HCT116 (cell line): ENCODE data around the gene CXorf65. TPM values are rescaled to one million over a fixed set of nuclear protein-coding genes. Genes with fewer than 3 reads are reported as not detected.

Experiments
- ATAC-seq: fragments of 200-7000 bp; cut with Tn5 transposase; 2 replicates; pipeline ENCODE4 v1.9.1; 2020; ENCODE audit warnings: mild to moderate bottlenecking, moderate library complexity
- BruUV-seq: library from RNA; stranded (reverse); fragments of 400-500 nt; replicated peaks from 2 replicates; lab custom pipeline; 2021; lab: Mats Ljungman, UMichigan
- CTCF ChIA-PET: fragments of 300-600 bp; sonication (Branson Sonifier 250); formaldehyde crosslinking; loops from one replicate; lab custom pipeline; 2021; ENCODE audit warnings: antibody characterized with exemption; lab: Charles Lee
- POLR2A ChIA-PET: fragments of 300-600, 350-600 bp; sonication (Branson Sonifier 250); formaldehyde crosslinking; loops from one replicate; lab custom pipeline; 2021; ENCODE audit warnings: antibody characterized with exemption; lab: Charles Lee
- RAD21 ChIA-PET, 2 experiments: fragments of 300-600 bp; sonication (Branson Sonifier 250); formaldehyde crosslinking; loops; one replicate each; lab custom pipeline; 2023; ENCODE audit warnings: low total read pairs in 2 of 2; ENCODE audit not compliant: uncharacterized antibody in 2 of 2, unreplicated experiment in 2 of 2, low non-redundant PET in 1 of 2; lab: Charles Lee
- DNase-seq: peaks from one replicate; pipeline ENCODE4 v3.0.0-alpha.2; 2010; ENCODE audit warnings: low read depth, low spot score
- H2AFZ ChIP-seq: fragments of 200-600 bp; shearing (Covaris generic), sonication (generic); 2 replicates; pipeline ENCODE4 v1.6.1; 2017; ENCODE audit warnings: low read depth, mixed run types, mixed read lengths, antibody characterized with exemption, low read length; ENCODE audit not compliant: poor library complexity, severe bottlenecking
- H3K27ac ChIP-seq: 2 replicates; pipeline ENCODE4 v1.5.1; 2012; ENCODE audit warnings: low read depth, low read length
- H3K27me3 ChIP-seq: fragments of 200-600 bp; sonication (generic); 2 replicates; pipeline ENCODE4 v1.6.1; 2016; ENCODE audit warnings: mixed run types, low read length, mixed read lengths; ENCODE audit not compliant: insufficient read depth
- H3K36me3 ChIP-seq, 2 experiments: fragments of 200-500 bp in 1 of 2; fragments of 200-600 bp in 1 of 2; sonication (Bioruptor generic) in 1 of 2; sonication (generic) in 1 of 2; 2 replicates each; pipeline versions ENCODE4 v1.5.1 to v1.6.1; 2014 to 2016; ENCODE audit warnings: low read length in 2 of 2, inconsistent platforms in 1 of 2, mixed read lengths in 1 of 2, mixed run types in 1 of 2; ENCODE audit not compliant: insufficient read depth in 2 of 2, control insufficient read depth in 1 of 2
- H3K4me1 ChIP-seq, 2 experiments: fragments of 200-600 bp in 1 of 2; sonication (generic) in 1 of 2; 2 replicates each; pipeline versions ENCODE4 v1.5.1 to v1.6.1; 2012 to 2017; ENCODE audit warnings: low read length in 2 of 2, inconsistent platforms in 1 of 2, mild to moderate bottlenecking in 1 of 2, mixed read lengths in 1 of 2, mixed run types in 1 of 2, moderate library complexity in 1 of 2; ENCODE audit not compliant: insufficient read depth in 2 of 2, control insufficient read depth in 1 of 2
- H3K4me2 ChIP-seq: fragments of 200-600 bp; sonication (generic); 2 replicates; pipeline ENCODE4 v1.6.1; 2017; ENCODE audit warnings: mixed run types, low read length, mixed read lengths
- H3K4me3 ChIP-seq, 2 experiments: fragments of 200-600 bp in 1 of 2; sonication (generic) in 1 of 2; replicated peaks in 1 of 2; 2 replicates each; pipeline ENCODE4 v1.5.1; 2011 to 2016; ENCODE audit warnings: low read length in 2 of 2, control low read depth in 1 of 2, low read depth in 1 of 2, mild to moderate bottlenecking in 1 of 2, mixed read lengths in 1 of 2, mixed run types in 1 of 2
- H3K79me2 ChIP-seq: fragments of 200-600 bp; sonication (generic); 2 replicates; pipeline ENCODE4 v1.6.1; 2017; ENCODE audit warnings: mild to moderate bottlenecking, mixed run types, low read length, moderate library complexity, mixed read lengths; ENCODE audit not compliant: insufficient read depth
- H3K9ac ChIP-seq: fragments of 200-600 bp; sonication (generic); 2 replicates; pipeline ENCODE4 v1.6.1; 2016; ENCODE audit warnings: low read length, mixed read lengths
- H3K9me2 ChIP-seq: fragments of 200-600 bp; sonication (generic), shearing (Covaris generic); 2 replicates; pipeline ENCODE4 v1.6.1; 2017; ENCODE audit warnings: mixed run types, mild to moderate bottlenecking, moderate library complexity; ENCODE audit not compliant: insufficient read depth
- H3K9me3 ChIP-seq, 2 experiments: fragments of 200-500 bp in 1 of 2; fragments of 200-600 bp in 1 of 2; sonication (Bioruptor generic) in 1 of 2; sonication (generic) in 1 of 2; 2 replicates each; pipeline ENCODE4 v1.6.1; 2014 to 2017; ENCODE audit warnings: low read length in 2 of 2, mixed read lengths in 2 of 2, inconsistent platforms in 1 of 2, low read depth in 1 of 2, mild to moderate bottlenecking in 1 of 2, mixed run types in 1 of 2, moderate library complexity in 1 of 2; ENCODE audit not compliant: control insufficient read depth in 1 of 2, insufficient read depth in 1 of 2
- H4K20me1 ChIP-seq: fragments of 200-600 bp; sonication (generic), shearing (Covaris generic); 2 replicates; pipeline ENCODE4 v1.6.1; 2017; ENCODE audit warnings: mixed run types, mild to moderate bottlenecking, moderate library complexity; ENCODE audit not compliant: insufficient read depth
- CEBPB ChIP-seq: IDR thresholded peaks from 2 replicates; pipeline ENCODE4 v1.6.1; 2012; ENCODE audit warnings: low read depth
- ELF1 ChIP-seq: IDR thresholded peaks from 2 replicates; pipeline ENCODE4 v1.6.1; 2012; ENCODE audit warnings: low read depth, borderline replicate concordance
- JUND ChIP-seq: IDR thresholded peaks from 2 replicates; pipeline ENCODE4 v1.6.1; 2012
- MAX ChIP-seq: IDR thresholded peaks from 2 replicates; pipeline ENCODE4 v1.6.1; 2012
- POLR2A ChIP-seq: IDR thresholded peaks from 2 replicates; pipeline ENCODE4 v1.7.0; 2011; ENCODE audit warnings: borderline replicate concordance; ENCODE audit not compliant: insufficient read depth, insufficient read length; ENCODE audit errors: extremely low read depth
- POLR2AphosphoS5 ChIP-seq: IDR thresholded peaks from 2 replicates; pipeline ENCODE4 v1.6.1; 2011; ENCODE audit warnings: mild to moderate bottlenecking, low read depth, low read length, moderate library complexity
- ZBTB33 ChIP-seq: IDR thresholded peaks from 2 replicates; pipeline ENCODE4 v1.6.1; 2011; ENCODE audit warnings: mild to moderate bottlenecking, low read length, moderate library complexity; ENCODE audit not compliant: insufficient replicate concordance; ENCODE audit errors: extremely low read depth
- intact Hi-C: fragments of 100-400 bp; cut with micrococcal nuclease; formaldehyde crosslinking; loops from 2 replicates; pipeline ENCODE4 v1.10.0; 2022
- total RNA-seq: library from RNA; stranded (reverse); gene quantifications from one replicate; pipeline ENCODE4 v1.2.1, GENCODE V29; 2021; ENCODE audit not compliant: unreplicated experiment
- TF ChIP-seq, protein P1 (sequence below): IDR thresholded peaks from 2 replicates; pipeline ENCODE4 v1.6.1; 2012; ENCODE audit warnings: low read depth
- TF ChIP-seq, protein P2 (sequence below), 3 experiments: fragments of 200-600 bp in 1 of 3; sonication (generic) in 1 of 3; IDR thresholded peaks in 2 of 3; conservative IDR thresholded peaks in 1 of 3; 2 replicates each; pipeline ENCODE4 v1.5.1; 2012 to 2017; ENCODE audit warnings: low read depth in 2 of 3, low read length in 2 of 3, antibody characterized with exemption in 1 of 3, borderline replicate concordance in 1 of 3, control low read depth in 1 of 3, mild to moderate bottlenecking in 1 of 3, mixed read lengths in 1 of 3, mixed run types in 1 of 3, moderate library complexity in 1 of 3; ENCODE audit not compliant: insufficient read depth in 1 of 3

The CXorf65 gene
- total RNA-seq, 1 experiment from 2014 or later, result not detected

- no peaks in the 10 kb centered on the region for H3K27me3 ChIP-seq
- no peaks in the 10 kb centered on the region for H3K4me1 ChIP-seq
- H3K4me3 ChIP-seq, result no peak overlapping the region
- no peak for TF ChIP-seq POLR2AphosphoS5
- TF ChIP-seq MAX, result no peak
- no peak for TF ChIP-seq CEBPB
- TF ChIP-seq JUND, result no peak
- TF ChIP-seq, protein P1, sequence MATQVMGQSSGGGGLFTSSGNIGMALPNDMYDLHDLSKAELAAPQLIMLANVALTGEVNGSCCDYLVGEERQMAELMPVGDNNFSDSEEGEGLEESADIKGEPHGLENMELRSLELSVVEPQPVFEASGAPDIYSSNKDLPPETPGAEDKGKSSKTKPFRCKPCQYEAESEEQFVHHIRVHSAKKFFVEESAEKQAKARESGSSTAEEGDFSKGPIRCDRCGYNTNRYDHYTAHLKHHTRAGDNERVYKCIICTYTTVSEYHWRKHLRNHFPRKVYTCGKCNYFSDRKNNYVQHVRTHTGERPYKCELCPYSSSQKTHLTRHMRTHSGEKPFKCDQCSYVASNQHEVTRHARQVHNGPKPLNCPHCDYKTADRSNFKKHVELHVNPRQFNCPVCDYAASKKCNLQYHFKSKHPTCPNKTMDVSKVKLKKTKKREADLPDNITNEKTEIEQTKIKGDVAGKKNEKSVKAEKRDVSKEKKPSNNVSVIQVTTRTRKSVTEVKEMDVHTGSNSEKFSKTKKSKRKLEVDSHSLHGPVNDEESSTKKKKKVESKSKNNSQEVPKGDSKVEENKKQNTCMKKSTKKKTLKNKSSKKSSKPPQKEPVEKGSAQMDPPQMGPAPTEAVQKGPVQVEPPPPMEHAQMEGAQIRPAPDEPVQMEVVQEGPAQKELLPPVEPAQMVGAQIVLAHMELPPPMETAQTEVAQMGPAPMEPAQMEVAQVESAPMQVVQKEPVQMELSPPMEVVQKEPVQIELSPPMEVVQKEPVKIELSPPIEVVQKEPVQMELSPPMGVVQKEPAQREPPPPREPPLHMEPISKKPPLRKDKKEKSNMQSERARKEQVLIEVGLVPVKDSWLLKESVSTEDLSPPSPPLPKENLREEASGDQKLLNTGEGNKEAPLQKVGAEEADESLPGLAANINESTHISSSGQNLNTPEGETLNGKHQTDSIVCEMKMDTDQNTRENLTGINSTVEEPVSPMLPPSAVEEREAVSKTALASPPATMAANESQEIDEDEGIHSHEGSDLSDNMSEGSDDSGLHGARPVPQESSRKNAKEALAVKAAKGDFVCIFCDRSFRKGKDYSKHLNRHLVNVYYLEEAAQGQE, result no peak
- no peak for TF ChIP-seq ELF1
- TF ChIP-seq ZBTB33, result no peak
- no peak for TF ChIP-seq POLR2A
- TF ChIP-seq, protein P2, sequence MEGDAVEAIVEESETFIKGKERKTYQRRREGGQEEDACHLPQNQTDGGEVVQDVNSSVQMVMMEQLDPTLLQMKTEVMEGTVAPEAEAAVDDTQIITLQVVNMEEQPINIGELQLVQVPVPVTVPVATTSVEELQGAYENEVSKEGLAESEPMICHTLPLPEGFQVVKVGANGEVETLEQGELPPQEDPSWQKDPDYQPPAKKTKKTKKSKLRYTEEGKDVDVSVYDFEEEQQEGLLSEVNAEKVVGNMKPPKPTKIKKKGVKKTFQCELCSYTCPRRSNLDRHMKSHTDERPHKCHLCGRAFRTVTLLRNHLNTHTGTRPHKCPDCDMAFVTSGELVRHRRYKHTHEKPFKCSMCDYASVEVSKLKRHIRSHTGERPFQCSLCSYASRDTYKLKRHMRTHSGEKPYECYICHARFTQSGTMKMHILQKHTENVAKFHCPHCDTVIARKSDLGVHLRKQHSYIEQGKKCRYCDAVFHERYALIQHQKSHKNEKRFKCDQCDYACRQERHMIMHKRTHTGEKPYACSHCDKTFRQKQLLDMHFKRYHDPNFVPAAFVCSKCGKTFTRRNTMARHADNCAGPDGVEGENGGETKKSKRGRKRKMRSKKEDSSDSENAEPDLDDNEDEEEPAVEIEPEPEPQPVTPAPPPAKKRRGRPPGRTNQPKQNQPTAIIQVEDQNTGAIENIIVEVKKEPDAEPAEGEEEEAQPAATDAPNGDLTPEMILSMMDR (IDR thresholded peaks at IDR 0.05 in 2 of 3, conservative IDR thresholded peaks at IDR 0.05 in 1 of 3; ENCODE audit: borderline replicate concordance in 1 of 3, insufficient read depth in 1 of 3, low read depth in 2 of 3, low read length in 2 of 3), result no peak
- no peak overlapping the region for H3K9ac ChIP-seq
- ATAC-seq (no peak), DNase-seq (no peak)
- H4K20me1 ChIP-seq, result no peaks in the 10 kb centered on the region
- ChIA-PET POLR2A (no interaction called here), CTCF (no interaction called here), RAD21 (no interaction called here)
- no TSS peak for BruUV-seq
- no peak overlapping the region for H3K4me2 ChIP-seq
- H3K9me2 ChIP-seq, result no peaks in the 10 kb centered on the region
- H3K9me3 ChIP-seq, result no peaks in the 10 kb centered on the region
- H3K36me3 ChIP-seq, result no peaks in the 10 kb centered on the region
- H3K27ac ChIP-seq, result no peak overlapping the region
- H2AFZ ChIP-seq, result no peak overlapping the region
- intact Hi-C loops, result no loop called here
- H3K79me2 ChIP-seq, result no peaks in the 10 kb centered on the region
Measured at GRCh38 chrX:71082124-71082647, 24.4 kb downstream of the CXorf65 start.
